Measurements from ENCODE around the gene ARHGEF3. TPM values are rescaled to one million over a fixed set of nuclear protein-coding genes. Genes with fewer than 3 reads are reported as not detected.

ARHGEF3 gene
- total RNA-seq, 1 donor from 2014 or later = 36.7 TPM

DNA sequence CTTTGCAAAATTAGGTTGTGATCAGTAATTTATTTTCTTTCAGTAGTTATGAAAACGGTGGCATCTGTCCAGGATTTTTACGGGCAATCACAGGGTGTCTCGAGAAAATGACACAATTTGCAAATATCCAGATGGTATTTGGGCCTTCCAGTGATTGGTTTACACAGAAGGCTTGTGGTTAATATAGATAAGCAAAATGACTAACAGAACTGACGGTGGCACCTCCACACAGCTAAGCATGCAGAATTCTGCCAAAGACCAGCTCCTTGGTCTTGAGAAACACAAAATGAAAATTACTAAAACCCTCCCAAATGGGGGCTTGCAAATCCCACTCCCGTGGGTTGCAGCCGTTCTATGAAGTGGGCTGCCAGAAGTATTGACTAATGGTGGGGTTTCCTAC, 5.5 kb downstream of the ARHGEF3 start:
- no peak for DNase-seq (ENCODE audit: low read depth)

DNA sequence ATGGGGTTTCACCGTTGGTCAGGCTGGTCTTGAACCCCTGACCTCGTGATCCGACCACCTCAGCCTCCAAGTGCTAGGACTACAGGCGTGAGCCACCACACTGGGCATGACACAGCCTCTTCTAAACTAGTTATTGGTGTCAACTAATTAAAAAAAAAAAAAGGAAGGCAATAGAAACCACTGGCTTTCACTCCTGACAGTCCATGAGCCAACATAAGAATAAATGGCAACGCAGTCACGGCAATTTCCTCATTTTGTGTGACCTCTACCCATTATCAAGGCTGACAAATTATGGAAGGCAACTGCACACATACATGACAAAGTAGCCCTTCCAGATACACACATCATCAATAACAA, 5.9 kb downstream of the ARHGEF3 start:
- DNase-seq (ENCODE audit: low read depth) = no peak

DNA sequence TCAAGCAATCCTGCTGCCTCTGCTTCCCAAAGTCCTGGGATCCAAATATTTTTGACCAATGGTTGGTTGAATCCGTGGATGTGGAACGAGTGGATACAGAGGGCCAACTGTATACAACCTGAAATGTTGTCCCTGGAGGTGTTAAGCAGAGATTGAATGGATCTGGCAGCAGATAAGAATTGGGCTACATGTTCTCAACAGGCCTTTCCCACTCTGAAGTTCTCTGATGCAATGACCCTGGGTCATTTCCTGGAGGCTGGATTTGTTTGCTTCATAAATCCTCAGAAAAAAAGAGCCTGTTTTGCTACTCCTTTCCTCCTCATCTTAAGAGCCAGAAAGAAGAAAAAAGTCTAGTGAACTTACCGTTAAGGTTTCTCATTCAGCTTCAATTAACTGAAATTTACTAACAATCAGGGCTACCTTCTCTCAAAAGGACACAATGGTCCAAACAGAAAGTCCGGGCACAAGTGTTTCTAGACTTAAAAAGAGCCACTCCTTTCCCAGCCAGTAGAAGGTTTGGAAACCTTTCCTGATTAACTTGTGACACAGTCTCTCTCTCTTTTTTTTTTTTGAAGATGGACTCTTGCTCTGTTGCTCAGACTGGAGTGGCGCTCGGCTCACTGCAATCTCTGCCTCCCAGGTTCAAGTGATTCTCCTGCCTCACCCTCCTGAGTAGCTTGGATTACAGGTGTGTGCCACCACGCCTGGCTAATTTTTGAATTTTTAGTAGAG, 6.5 kb downstream of the ARHGEF3 start:
- DNase-seq (ENCODE audit: low read depth) = peak; percentile 67

DNA sequence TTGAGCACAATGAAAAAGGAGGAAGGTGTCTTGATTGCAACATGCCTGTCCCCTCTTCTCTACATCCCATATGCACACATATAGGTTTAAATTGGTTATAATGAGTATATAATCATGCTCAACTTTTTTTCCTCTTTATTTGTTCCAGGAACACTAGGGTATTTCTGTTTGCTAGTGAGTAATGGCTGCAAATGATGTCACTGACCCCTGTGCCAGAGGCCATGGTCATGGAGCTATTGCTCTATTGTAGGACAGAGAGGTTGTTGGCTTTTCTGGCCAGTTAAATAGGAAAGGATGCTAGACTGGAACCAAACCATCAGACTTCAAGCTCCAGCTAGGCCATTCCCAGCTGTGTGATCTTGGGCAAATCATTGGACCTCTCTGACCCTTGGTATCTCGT, 9.6 kb downstream of the ARHGEF3 start:
- no peak for DNase-seq (ENCODE audit: low read depth)

DNA sequence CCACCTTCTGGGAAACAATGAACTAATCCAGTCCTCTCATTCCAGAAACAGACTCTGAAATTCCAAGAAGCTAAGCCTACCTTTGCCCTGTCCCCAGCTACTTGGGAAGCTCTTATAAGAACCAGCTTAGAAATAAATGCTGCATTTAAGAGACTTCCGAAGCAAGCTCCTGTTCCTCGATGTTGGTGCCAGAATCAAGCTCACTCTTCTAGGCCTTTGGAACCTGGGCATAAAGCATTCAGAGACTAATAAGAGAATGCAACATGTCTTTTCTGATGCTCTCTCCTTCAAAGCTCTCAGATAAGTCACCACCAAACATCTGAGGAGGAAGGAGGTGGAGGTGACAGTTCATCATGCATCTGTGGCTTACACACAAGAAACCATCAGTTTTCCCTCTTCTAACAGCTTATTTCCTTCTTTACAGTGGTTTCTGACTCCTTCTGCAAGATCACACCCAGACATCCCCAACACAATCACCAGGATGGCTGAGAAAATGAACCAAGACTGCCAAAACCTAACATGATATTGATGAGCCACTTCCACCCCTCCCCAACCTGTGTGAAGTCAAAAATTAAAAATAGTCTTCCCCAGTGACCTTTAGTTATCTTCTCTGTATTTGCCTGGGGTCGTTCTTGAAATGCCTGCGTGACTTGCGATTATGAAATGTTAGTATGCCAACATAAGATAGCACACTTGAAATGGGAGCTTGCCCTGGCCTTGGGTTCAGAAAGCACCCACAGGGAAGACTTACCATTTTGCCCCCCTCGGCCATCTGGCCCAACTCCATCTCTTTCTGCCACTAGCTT, 11.5 kb downstream of the ARHGEF3 start:
- no peak for DNase-seq (ENCODE audit: low read depth)

DNA sequence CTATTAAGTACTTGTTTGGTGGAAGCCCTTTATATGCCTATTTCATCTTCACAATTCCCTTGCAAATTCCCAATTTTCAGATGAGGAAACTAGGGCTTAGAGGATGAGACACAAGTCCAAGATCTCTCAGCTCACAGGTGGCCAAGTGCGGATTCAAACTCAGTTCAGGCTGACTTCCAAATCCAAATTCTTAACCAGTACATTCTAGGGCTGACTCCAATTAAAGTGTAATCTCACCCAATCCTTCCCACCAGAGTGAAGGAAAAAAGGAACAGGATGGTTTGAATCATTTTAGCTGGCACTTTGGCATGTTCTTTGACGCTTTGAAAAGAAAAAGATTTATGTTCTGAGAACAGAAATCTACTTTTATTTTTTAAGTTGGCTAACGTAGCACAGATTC, 12.7 kb downstream of the ARHGEF3 start:
- no peak for DNase-seq (ENCODE audit: low read depth)

DNA sequence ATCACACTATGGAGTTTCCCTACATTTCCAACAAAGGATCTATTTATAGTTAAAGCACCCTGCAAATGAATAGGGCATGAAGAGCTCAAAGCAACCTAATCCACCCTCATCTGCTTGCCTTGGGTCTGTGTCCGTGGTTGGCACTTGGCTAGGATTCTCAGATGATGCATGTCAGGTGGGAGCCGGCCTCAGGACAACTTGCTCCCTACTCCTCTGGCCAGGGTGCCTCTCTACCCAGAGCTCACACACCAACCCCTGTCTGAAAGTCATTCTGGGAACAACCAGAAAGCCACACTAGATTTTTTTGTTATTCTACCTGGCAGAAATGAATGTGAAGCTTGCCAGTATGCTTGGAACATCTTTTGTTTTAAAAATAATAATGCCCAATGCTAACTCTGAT, 13.2 kb downstream of the ARHGEF3 start:
- DNase-seq (ENCODE audit: low read depth) = no peak

DNA sequence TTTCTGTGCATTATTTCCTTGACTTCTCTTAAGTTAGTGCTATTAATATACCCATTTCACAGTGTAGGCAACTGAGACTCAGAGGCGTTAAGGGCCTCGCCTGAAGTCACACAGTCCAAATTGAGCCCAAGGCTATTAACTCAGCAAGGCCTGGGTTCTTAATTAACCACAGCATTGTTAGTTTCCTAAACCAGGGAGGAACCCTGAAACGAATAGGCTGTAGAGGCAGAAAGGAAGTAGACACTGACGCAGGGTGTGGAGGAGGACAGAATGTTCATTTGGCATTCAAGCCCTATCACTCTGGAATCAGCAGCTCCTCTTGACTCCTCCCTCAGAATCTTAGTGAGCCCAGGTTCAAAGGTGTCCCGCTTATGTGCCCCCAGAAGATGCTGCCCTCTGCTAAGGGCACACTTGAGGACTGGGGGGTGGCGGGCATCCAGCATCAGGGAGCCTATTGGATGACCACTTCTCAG, 13.9 kb downstream of the ARHGEF3 start:
- DNase-seq (ENCODE audit: low read depth) = no peak

DNA sequence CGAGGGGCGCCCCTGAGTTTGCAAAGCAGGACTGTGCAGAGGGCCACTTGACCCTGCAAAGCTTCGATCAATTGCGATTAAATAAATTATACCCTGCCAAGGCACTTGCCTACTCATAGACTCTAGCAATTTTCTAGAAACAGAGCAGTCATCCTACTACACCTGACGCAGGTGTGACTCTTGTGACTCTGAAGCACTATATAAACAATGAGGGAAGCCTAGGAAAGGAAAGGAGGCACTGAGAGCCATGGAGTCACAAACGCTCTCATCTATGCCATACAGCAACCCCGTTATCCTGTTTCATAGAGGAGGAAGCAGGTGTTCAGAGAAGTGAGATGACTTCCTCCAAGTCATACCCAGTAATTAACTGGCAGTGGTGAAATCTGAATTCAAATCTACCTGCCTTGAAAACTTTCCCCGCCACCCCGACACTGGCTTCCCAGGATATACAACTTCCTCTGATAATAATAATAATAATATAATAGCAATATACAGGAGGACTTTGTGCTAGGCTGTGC, 14.4 kb downstream of the ARHGEF3 start:
- no peak for DNase-seq (ENCODE audit: low read depth)

DNA sequence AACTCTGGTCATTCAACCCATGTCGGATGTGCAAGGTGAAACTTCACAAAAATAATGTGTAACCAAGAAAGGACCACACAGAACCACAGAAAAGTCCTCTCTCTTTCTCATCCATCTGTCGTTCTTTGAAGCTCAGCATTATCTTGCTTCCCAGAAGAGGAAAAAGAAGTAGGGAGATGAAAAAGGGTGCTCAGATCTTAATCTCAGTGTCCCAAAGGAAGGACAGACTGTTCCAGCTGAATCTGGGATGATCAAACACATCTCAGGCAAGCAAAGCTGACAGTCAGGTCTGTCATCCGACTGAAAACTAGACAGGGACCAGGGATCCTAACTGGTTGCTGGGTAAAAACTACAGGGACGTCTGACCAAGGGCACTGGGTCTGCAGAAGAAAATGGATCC, 16.2 kb downstream of the ARHGEF3 start:
- no peak for DNase-seq (ENCODE audit: low read depth)

DNA sequence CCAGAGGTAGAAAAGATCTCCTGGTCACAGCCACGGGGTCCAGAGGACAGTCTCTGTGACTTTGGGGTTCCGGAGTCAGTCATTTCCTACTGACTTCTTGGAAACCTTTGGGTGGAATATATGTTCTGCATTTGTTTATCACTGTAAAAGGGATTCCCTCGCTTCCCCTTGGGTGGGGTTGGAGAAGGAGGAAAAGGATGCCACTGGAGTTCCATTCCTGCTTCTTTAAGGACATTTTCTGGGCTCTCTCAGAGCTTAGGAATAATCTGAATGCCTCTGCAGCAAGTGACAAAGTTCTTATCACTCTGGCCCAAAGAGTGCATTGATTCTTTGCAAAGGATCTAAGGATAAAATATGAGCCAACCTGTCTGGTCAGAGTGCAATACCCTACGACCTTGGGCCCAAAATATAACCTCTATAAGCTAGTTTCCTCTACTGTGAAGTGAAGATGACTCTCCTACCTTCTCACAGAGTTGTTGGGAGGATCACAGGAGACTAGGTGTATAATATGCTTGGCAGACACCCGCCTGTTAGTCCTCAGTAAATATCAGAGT, 17.2 kb downstream of the ARHGEF3 start:
- no peak for DNase-seq (ENCODE audit: low read depth)

DNA sequence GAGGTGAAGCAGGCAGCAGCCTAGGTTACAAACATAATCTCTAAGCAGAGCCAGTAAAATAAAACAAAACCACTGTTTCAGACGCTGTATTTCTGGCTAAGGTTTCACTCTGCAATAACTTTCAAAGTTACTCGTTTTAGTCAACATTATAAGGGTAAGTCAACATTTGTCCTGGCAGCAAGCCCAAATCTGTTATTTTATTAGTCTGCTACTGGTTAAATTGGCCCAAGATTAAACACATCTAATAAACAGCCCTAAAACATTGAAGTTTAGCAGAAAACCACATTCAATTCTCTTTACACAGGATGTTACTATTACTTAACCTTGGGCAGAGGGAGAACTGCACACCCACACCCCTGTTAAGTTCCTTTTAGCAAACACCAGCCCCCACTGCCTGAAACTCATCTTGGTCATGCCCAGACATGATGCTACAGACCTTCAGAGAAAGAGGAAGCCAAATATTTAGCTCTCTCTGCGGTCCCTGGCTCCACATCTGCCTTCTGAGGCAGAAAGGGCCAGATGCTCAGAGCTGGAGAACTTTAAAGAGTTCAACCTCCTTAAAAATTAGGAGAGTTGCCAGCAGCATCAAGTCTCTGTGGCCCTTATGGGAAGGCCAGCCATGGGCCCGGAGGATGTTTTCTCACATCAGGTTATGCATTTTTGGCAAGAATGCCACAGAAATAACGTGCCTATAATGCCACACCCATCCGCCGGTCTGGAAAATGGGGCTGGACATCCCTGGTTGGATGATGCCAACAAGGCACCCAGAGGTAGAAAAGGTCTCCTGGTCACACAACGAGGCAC, 17.9 kb downstream of the ARHGEF3 start:
- DNase-seq (ENCODE audit: low read depth) = peak; percentile 77

DNA sequence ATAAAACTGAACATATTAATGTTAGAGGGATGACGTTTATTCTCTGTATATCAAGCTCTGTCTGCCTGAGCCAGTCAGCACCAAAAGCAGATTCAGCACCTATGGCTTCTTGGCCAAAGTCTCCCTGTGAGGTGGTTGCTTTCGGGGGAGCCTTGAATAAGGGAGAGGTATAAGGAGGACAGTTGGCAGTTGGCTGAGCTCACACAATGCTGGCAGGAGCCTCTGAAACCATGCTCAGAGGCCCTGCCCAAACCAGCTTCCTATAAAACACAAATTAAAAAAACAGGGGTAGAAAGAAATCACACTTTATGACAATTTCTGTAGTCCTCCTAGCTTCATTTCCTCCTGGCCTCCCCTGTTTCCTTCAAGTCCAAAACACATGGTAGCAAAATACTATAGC, 18.8 kb downstream of the ARHGEF3 start:
- no peak for DNase-seq (ENCODE audit: low read depth)

DNA sequence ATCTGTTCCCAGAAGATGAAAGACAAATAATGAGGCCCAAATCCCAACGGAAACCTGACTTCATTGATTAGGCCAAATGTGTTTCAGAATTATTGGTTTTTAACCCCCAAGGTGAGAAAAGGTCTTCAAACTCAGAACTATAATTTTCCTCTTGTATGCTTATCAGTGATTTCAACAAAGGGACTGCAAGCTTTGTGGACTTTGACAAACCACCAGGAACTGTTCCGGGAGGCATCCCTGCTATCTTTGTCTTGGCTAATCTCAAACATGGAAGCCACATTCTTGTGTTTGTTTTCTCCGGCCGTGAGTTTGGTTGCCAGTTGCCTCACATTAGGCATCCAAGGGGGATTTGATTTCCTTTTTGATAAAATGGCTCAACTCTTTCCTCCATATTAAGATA, 19.5 kb downstream of the ARHGEF3 start:
- no peak for DNase-seq (ENCODE audit: low read depth)

DNA sequence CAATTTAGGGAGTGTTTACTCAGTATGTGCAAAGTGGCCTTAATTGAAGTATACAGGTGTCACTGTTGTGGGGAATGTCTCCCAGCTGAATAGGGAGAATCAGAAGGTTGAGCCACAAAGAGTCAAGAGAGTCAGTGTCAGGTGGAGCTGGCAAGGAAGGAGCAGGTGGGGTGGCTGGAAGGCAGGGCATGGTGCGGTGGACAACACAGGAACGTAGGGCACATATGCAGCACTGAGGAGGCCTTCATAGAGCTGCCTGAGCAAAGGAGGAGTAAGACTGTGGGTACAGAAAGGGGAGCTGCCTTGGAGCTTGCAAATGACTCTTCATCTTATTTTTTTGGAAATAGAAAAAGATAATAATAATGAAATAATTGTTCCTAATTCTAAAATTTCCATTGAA, 20.0 kb downstream of the ARHGEF3 start:
- no peak for DNase-seq (ENCODE audit: low read depth)

DNA sequence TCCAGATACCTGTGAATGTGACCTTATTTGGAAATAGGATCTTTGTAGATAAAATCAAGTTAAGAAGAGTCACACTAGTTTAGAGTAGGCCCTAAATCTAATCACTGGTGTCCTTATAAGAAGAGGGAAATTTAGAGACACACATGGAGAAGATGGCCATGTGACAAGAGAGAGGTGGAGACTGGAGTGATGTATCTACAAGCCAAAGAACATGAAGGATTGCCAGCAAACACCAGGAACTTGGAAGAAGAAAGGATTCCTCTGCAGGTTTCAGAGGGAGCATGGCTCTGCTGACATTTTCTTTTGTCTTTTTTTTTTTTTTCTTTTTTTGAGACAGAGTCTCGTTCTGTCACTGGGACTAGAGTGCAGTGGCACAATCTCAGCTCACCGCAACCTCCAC, 20.8 kb downstream of the ARHGEF3 start:
- no peak for DNase-seq (ENCODE audit: low read depth)

DNA sequence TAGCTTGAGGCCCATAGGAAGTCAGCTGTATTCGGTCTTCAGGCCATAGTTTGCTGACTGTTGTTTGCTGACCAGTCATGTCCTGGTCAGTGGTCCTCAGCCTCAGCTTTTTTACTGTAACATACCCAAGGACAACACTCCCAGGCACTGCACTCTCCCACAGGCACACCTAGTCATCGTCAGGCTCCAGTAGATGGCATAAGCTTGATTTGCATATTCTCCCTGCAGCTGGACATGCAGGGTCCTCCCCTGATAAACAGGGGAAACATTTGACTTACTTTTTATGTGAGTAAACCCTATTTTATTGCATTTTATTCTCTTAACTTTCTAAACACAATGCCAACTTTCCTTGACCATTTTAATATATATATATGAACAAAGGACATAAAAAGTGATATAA, 22.9 kb downstream of the ARHGEF3 start:
- no peak for DNase-seq (ENCODE audit: low read depth)

DNA sequence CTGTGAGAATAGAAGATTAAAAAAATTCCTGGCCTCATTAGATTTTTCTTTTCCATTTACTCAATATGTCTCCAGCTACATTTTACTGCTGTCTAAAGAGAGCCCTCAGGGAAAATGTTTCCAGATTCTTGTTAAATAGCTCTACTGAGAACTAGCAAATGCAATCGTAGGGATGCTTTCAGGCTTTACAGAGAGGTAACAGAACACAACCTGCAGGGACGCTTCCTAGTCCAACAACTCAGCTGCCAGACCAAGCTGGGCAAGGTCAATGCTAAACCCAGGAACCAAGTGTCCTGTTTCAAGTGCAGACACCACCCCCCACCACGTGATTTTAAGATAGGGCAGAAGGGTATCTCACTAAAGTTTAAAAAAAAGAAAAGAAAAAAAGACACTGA, 25.2 kb downstream of the ARHGEF3 start:
- DNase-seq (ENCODE audit: low read depth) = peak; percentile 42

DNA sequence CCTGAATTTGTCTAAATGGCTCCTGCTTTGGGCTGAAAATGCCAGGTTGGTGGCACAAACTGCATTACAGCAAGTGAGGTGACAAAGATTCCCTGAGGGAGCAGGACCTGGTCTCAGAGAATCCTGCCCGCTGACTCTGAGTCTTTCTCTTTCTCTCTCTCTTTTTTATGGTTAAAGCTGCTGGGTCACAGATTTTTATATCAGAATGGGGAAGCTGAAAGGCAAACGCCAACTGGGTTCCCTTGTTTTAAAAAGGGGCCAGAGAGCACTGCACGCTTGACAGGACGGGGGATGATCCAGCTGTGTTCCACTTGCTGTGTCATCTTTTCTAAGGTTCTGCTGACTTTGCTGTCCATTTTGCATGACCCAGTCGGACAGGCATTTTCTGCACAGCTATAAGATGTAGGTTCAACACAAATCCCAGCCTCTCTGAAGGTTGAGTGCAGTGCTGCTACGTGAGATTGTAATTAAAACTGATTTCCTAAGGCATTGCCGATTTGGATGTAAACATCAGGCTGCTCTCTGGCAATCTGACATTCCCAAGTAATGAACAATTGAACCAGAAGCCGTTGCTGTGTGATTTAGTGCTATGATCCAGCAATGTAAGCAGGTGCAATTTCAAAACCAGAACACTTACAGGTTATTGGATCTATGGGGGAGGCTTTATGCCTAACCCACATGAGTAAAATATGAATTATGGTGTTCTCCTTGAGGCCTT, 25.8 kb downstream of the ARHGEF3 start:
- peak; percentile 61 for DNase-seq (ENCODE audit: low read depth)

DNA sequence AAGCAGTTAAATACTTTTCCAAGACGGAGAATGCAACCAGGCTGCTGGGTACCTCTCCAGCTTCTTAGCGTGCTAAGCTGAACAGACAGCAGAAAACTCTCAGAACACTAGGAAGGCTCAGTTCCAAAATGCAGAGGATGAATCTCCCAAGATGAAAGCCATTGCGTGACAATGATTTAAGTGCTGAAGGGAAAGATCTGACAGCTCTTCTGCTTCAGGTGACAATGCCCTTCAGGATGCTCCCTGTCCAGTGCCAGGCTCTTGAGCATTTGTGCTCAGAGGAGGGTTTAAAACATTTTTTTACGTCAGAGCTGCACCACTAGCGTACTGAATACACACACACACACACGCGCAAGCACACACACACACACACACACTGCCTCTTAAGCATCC, 26.3 kb downstream of the ARHGEF3 start:
- DNase-seq (ENCODE audit: low read depth) = no peak

DNA sequence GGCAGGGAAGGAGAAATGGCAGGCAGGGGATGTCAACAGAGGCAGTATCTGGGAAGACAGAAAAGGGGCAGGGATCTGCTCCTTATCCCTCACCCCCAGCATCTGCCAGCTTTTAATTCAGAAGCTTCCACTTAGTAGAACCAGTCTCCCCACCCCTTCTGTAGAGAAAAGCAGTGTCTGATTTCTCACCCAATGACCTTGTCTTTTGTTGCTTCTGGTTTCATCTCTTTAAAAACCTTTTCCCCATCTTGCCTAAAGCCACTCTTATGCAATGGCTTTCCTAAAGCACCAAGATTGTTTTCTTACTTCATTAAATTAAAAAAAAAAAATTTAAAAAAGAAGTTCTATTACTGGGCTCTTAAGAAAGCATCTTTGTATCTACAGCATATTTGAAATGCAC, 27.8 kb downstream of the ARHGEF3 start:
- DNase-seq (ENCODE audit: low read depth) = no peak
